ENCODE measurements around the gene KLHL25. TPM values are rescaled to one million over a fixed set of nuclear protein-coding genes. Genes with fewer than 3 reads are reported as not detected.

The KLHL25 gene
- total and polyA plus RNA-seq, 2 of the 13 experiments (the other 11 are each of a cell fraction or from before 2014, with no cell fraction given) = 3.7 to 8.2 TPM

- no peak for TF ChIP-seq ZBTB40 (IDR thresholded peaks at IDR 0.05)
- no peak for TF ChIP-seq ZBTB40 (CRISPR knock-in tag; IDR thresholded peaks at IDR 0.05)
- no peak for TF ChIP-seq MZF1 (CRISPR knock-in tag; IDR thresholded peaks at IDR 0.05; ENCODE audit: borderline replicate concordance)
- no peak for TF ChIP-seq AHR (CRISPR knock-in tag; IDR thresholded peaks at IDR 0.05)
- TF ChIP-seq MLX (CRISPR knock-in tag; IDR thresholded peaks at IDR 0.05) = no peak
- TF ChIP-seq ZNF772 (CRISPR knock-in tag; IDR thresholded peaks at IDR 0.05) = no peak
- TF ChIP-seq POGK (CRISPR knock-in tag; conservative IDR thresholded peaks at IDR 0.05) = no peak
- TF ChIP-seq GLMP (CRISPR knock-in tag; IDR thresholded peaks at IDR 0.05; ENCODE audit: borderline replicate concordance) = no peak
- TF ChIP-seq ZBTB34 (CRISPR knock-in tag; IDR thresholded peaks at IDR 0.05) = no peak
- no peak for TF ChIP-seq KLF12 (CRISPR knock-in tag; IDR thresholded peaks at IDR 0.05; ENCODE audit: borderline replicate concordance)
- no peak for TF ChIP-seq JDP2 (CRISPR knock-in tag; IDR thresholded peaks at IDR 0.05; ENCODE audit: borderline replicate concordance)
- TF ChIP-seq SAP130 (CRISPR knock-in tag; IDR thresholded peaks at IDR 0.05; ENCODE audit: low read depth) = no peak
- no peak for TF ChIP-seq TFDP2 (CRISPR knock-in tag; IDR thresholded peaks at IDR 0.05)
Measured at GRCh38 chr15:85832394-85832793, 37.7 kb upstream of the KLHL25 start (continued).

Measured in HepG2 (cell line).